ENCODE results near the gene COL2A1. TPM values are rescaled to one million over a fixed set of nuclear protein-coding genes. Genes with fewer than 3 reads are reported as not detected.

COL2A1 gene
- total RNA-seq, 1 experiment from 2014 or later = 10.8 TPM

- Histone ChIP-seq H3K4me2 (ENCODE audit: insufficient read depth, insufficient read length, low read length) (no peak overlapping the region), H3K9me3 (ENCODE audit: control insufficient read depth, low read depth, low read length) (no peaks in the 10 kb centered on the region), H4K5ac (ENCODE audit: insufficient read length, low read depth, low read length) (no peak overlapping the region), H2BK120ac (ENCODE audit: low read depth, low read length, poor library complexity, severe bottlenecking) (no peak overlapping the region), H3K4me1 (ENCODE audit: insufficient read depth, low read length) (no peaks in the 10 kb centered on the region), H3K79me2 (ENCODE audit: insufficient read depth, low read length) (no peaks in the 10 kb centered on the region), H3K27ac (ENCODE audit: insufficient read length, low read depth, low read length) (no peak overlapping the region), H2BK12ac (ENCODE audit: insufficient read length, low read depth, low read length) (no peak overlapping the region), H3K4ac (ENCODE audit: low read depth, low read length) (no peak overlapping the region), H3K14ac (ENCODE audit: insufficient read depth, low read length) (no peak overlapping the region), H3K9ac (ENCODE audit: extremely low read depth, insufficient read length, low read length) (no peak overlapping the region), H2AK5ac (ENCODE audit: insufficient read length, low read length) (no peak overlapping the region), H4K91ac (ENCODE audit: insufficient read length, low read depth, low read length) (no peak overlapping the region), H2BK20ac (ENCODE audit: low read depth, low read length, poor library complexity, severe bottlenecking) (no peak overlapping the region), H3K79me1 (ENCODE audit: insufficient read depth, low read depth, low read length, poor library complexity, severe bottlenecking) (no peaks in the 10 kb centered on the region), H3K27me3 (ENCODE audit: insufficient read depth, low read length) (no peaks in the 10 kb centered on the region; the same call in 1 of the 2 replicates), H3K23ac (ENCODE audit: insufficient read length, low read depth, low read length) (no peak overlapping the region), H2BK5ac (ENCODE audit: insufficient read length, low read length) (no peak overlapping the region), H2BK15ac (ENCODE audit: low read depth, low read length) (no peak overlapping the region), H3K18ac (ENCODE audit: insufficient read length, low read depth, low read length) (no peak overlapping the region), H3K23me2 (ENCODE audit: insufficient read length, low read depth, low read length, poor library complexity, severe bottlenecking) (no peaks in the 10 kb centered on the region), H3T11ph (ENCODE audit: low read length) (no peak overlapping the region), H4K8ac (replicated peaks; ENCODE audit: insufficient read length, low read depth, low read length) (no peak overlapping the region), H3K56ac (ENCODE audit: insufficient read length, low read depth, low read length) (no peak overlapping the region), H2AFZ (ENCODE audit: low read length) (no peak overlapping the region), H4K20me1 (ENCODE audit: control insufficient read depth, insufficient read depth, insufficient read length) (no peaks in the 10 kb centered on the region)
- DNase-seq = no peak
- TF ChIP-seq, protein P1, sequence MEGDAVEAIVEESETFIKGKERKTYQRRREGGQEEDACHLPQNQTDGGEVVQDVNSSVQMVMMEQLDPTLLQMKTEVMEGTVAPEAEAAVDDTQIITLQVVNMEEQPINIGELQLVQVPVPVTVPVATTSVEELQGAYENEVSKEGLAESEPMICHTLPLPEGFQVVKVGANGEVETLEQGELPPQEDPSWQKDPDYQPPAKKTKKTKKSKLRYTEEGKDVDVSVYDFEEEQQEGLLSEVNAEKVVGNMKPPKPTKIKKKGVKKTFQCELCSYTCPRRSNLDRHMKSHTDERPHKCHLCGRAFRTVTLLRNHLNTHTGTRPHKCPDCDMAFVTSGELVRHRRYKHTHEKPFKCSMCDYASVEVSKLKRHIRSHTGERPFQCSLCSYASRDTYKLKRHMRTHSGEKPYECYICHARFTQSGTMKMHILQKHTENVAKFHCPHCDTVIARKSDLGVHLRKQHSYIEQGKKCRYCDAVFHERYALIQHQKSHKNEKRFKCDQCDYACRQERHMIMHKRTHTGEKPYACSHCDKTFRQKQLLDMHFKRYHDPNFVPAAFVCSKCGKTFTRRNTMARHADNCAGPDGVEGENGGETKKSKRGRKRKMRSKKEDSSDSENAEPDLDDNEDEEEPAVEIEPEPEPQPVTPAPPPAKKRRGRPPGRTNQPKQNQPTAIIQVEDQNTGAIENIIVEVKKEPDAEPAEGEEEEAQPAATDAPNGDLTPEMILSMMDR (conservative IDR thresholded peaks at IDR 0.05) = no peak
- Mint-ChIP-seq H3K4me3 (no peak overlapping the region), H3K36me3 (ENCODE audit: insufficient read depth in 1 of 3, low read depth in 3 of 3) (peaks cover 0 to 1% (median 0%) of the 10 kb centered on the region in 3 experiments; a peak in 1 of 7 replicates), H3K27me3 (ENCODE audit: low read depth) (peaks cover 84% of the 10 kb centered on the region), H3K27ac (no peak overlapping the region), H3K9me3 (peaks cover 0 to 3% of the 10 kb centered on the region in 2 experiments; a peak in 1 of 5 replicates), H3K4me1 (peaks cover 12 to 13% of the 10 kb centered on the region in 2 experiments)
- no CpG with 5 or more reads among the region's 8 CpGs for whole genome bisulfite sequencing (ENCODE audit: extremely low coverage, insufficient read length, low lambda C conversion rate)
Measured at GRCh38 chr12:47986291-47986660, 18.0 kb downstream of the COL2A1 start.

All from H9 (cell line).